GM21723 (cell line): ENCODE measurements around the gene CCDC33.

Source experiments
- ATAC-seq: cut with Tn5 transposase; IDR thresholded peaks from one replicate; pipeline ENCODE4 v1.9.1; 2021; ENCODE audit warnings: mild to moderate bottlenecking, moderate library complexity; ENCODE audit not compliant: unreplicated experiment

Gene CCDC33

GRCh38 chr15:74376825-74377581 is 140.9 kb downstream of the CCDC33 start:
- no peak for ATAC-seq

- ATAC-seq, result no peak
Observed at GRCh38 chr15:74377831-74378766, 142.0 kb downstream of the CCDC33 start.

- no peak for ATAC-seq
Observed at GRCh38 chr15:74378848-74379247, 142.7 kb downstream of the CCDC33 start.

- no peak for ATAC-seq
Observed at GRCh38 chr15:74380361-74381189, 144.4 kb downstream of the CCDC33 start.

GRCh38 chr15:74381190-74381453 is 145.0 kb downstream of the CCDC33 start:
- no peak for ATAC-seq

GRCh38 chr15:74381481-74381880 is 145.4 kb downstream of the CCDC33 start:
- ATAC-seq, result no peak

GRCh38 chr15:74382004-74382816 is 146.1 kb downstream of the CCDC33 start:
- ATAC-seq, result no peak

- ATAC-seq, result no peak
Observed at GRCh38 chr15:74383286-74383685, 147.2 kb downstream of the CCDC33 start.

- ATAC-seq, result peak; percentile 47
Observed at GRCh38 chr15:74383695-74384565, 147.8 kb downstream of the CCDC33 start.

- no peak for ATAC-seq
Observed at GRCh38 chr15:74384566-74384880, 148.4 kb downstream of the CCDC33 start.

- peak; percentile 62 for ATAC-seq
Observed at GRCh38 chr15:74384881-74385643, 148.9 kb downstream of the CCDC33 start.

GRCh38 chr15:74385733-74386132 is 149.6 kb downstream of the CCDC33 start:
- ATAC-seq, result no peak
